ENCODE data around the gene PDE4D. TPM values are rescaled to one million over a fixed set of nuclear protein-coding genes. Genes with fewer than 3 reads are reported as not detected.

The PDE4D gene
- total RNA-seq, 2 experiments from 2014 or later: 0.50 to 0.51 TPM

GRCh38 chr5:59109383-59109782 is 784.1 kb downstream of the PDE4D start:
- Histone ChIP-seq H3K4me1 (ENCODE audit: insufficient read depth, low read length, poor library complexity, severe bottlenecking) (no peaks in the 10 kb centered on the region), H3K79me2 (ENCODE audit: insufficient read depth, low read depth, low read length) (no peaks in the 10 kb centered on the region), H3K9me2 (ENCODE audit: insufficient read depth, low read length) (no peaks in the 10 kb centered on the region), H3K4me2 (ENCODE audit: low read length) (no peak overlapping the region), H2AFZ (ENCODE audit: low read length) (no peak overlapping the region), H3K27ac (ENCODE audit: low read depth, low read length, poor library complexity, severe bottlenecking) (no peak overlapping the region), H3K9me3 (ENCODE audit: low read length) (no peaks in the 10 kb centered on the region), H3K36me3 (ENCODE audit: insufficient read depth, low read length) (no peaks in the 10 kb centered on the region), H3K4me3 (ENCODE audit: low read depth, low read length, poor library complexity, severe bottlenecking) (no peak overlapping the region), H4K20me1 (ENCODE audit: insufficient read depth, low read length) (no peaks in the 10 kb centered on the region)
- POLR2A ChIA-PET: no interaction called here
- no peak for DNase-seq (ENCODE audit: low spot score)
- CTCF ChIA-PET (ENCODE audit: unreplicated experiment): no interaction called here
- no TSS peak for BruUV-seq (replicated peaks)
- no peak for TF ChIP-seq CTCF (conservative IDR thresholded peaks at IDR 0.05; ENCODE audit: low read length)
- no peak for TF ChIP-seq EZH2phosphoT487 (IDR thresholded peaks at IDR 0.05; ENCODE audit: borderline replicate concordance, low read depth, low read length)
- intact Hi-C loops (cut with micrococcal nuclease; ENCODE audit: unreplicated experiment): no loop called here

- POLR2A ChIA-PET: interaction anchor here (1.1 kb wide), 1 partner anchor 12 kb away, joined by 3 read pairs; no protein-coding TSS in a partner anchor
- Histone ChIP-seq H3K79me2 (ENCODE audit: insufficient read depth, low read depth, low read length) (no peaks in the 10 kb centered on the region), H3K4me1 (ENCODE audit: insufficient read depth, low read length, poor library complexity, severe bottlenecking) (no peaks in the 10 kb centered on the region), H3K36me3 (ENCODE audit: insufficient read depth, low read length) (no peaks in the 10 kb centered on the region), H3K27ac (ENCODE audit: low read depth, low read length, poor library complexity, severe bottlenecking) (no peak overlapping the region), H3K4me3 (ENCODE audit: low read depth, low read length, poor library complexity, severe bottlenecking) (no peak overlapping the region), H3K4me2 (ENCODE audit: low read length) (no peak overlapping the region), H3K9me3 (ENCODE audit: low read length) (no peaks in the 10 kb centered on the region), H3K9me2 (ENCODE audit: insufficient read depth, low read length) (no peaks in the 10 kb centered on the region), H4K20me1 (ENCODE audit: insufficient read depth, low read length) (no peaks in the 10 kb centered on the region), H2AFZ (ENCODE audit: low read length) (no peak overlapping the region)
- intact Hi-C loops (cut with micrococcal nuclease; ENCODE audit: unreplicated experiment): no loop called here
- CTCF ChIA-PET (ENCODE audit: unreplicated experiment): no interaction called here
- no peak for DNase-seq (ENCODE audit: low spot score)
- TF ChIP-seq EZH2phosphoT487 (IDR thresholded peaks at IDR 0.05; ENCODE audit: borderline replicate concordance, low read depth, low read length): no peak
- TF ChIP-seq CTCF (conservative IDR thresholded peaks at IDR 0.05; ENCODE audit: low read length): no peak
- BruUV-seq (replicated peaks): no TSS peak
These were observed 785.8 kb downstream of the PDE4D start for GRCh38 chr5:59107692-59108091.

DNA sequence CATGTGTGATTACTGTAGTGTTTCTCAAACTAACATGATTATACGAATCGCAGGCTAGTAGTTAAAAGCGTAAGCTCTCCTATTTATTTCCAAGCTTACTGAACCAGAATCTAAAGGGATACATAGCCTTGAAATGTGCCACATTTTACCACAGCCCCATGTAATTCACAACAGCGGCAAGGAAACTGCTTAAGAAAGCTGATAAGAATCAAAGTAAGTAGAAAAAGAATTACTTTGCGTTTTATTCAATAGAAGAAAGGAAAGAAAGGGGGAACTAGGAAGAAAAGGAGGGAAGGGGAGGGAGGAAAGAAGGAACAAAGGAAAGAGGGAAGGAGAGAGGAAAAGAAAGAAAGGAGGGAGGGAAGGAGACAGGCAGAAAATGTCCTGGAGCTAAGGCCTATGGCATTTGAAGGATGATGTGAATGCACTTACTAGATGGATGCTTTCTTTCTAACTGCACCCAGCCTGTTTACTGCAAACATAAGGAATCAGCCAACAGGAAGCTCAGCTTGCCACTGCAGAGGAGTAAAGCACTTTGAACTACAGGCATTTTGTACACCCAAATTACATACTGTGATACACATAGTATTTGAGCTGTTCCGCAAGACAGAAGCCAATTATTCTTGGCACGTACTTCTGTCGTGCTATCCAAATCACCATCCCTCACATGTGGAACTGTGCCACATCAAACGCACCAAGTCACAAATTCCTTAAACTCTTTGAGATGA is 789.0 kb downstream of the PDE4D start:
- intact Hi-C loops (cut with micrococcal nuclease; ENCODE audit: unreplicated experiment): no loop called here
- Histone ChIP-seq H3K9me3 (ENCODE audit: low read length) (no peaks in the 10 kb centered on the region), H3K79me2 (ENCODE audit: insufficient read depth, low read depth, low read length) (no peaks in the 10 kb centered on the region), H2AFZ (ENCODE audit: low read length) (no peak overlapping the region), H3K4me3 (ENCODE audit: low read depth, low read length, poor library complexity, severe bottlenecking) (no peak overlapping the region), H3K36me3 (ENCODE audit: insufficient read depth, low read length) (no peaks in the 10 kb centered on the region), H4K20me1 (ENCODE audit: insufficient read depth, low read length) (no peaks in the 10 kb centered on the region), H3K4me2 (ENCODE audit: low read length) (no peak overlapping the region), H3K4me1 (ENCODE audit: insufficient read depth, low read length, poor library complexity, severe bottlenecking) (no peaks in the 10 kb centered on the region), H3K27ac (ENCODE audit: low read depth, low read length, poor library complexity, severe bottlenecking) (no peak overlapping the region), H3K9me2 (ENCODE audit: insufficient read depth, low read length) (no peaks in the 10 kb centered on the region)
- no TSS peak for BruUV-seq (replicated peaks)
- TF ChIP-seq CTCF (conservative IDR thresholded peaks at IDR 0.05; ENCODE audit: low read length): no peak
- TF ChIP-seq EZH2phosphoT487 (IDR thresholded peaks at IDR 0.05; ENCODE audit: borderline replicate concordance, low read depth, low read length): no peak
- CTCF ChIA-PET (ENCODE audit: unreplicated experiment): no interaction called here
- POLR2A ChIA-PET: no interaction called here
- no peak for DNase-seq (ENCODE audit: low spot score)
